K562 (cell line): ENCODE results near the gene CCT8L2. TPM values are rescaled to one million over a fixed set of nuclear protein-coding genes. Genes with fewer than 3 reads are reported as not detected.
"Not testable (repeated sequence)": the region's sequence is repeated elsewhere in the genome, so short reads cannot be mapped to it uniquely, and the experiment has no call there.

ENCODE experiments used
- ATAC-seq: fragments of 200-7000 bp; cut with Tn5 transposase; 3 replicates; pipeline ENCODE4 v1.9.1; 2020; ENCODE audit warnings: moderate library complexity
- BruUV-seq: library from RNA; stranded (reverse); fragments of 400-500 nt; replicated peaks from 2 replicates; lab custom pipeline; 2021; lab: Mats Ljungman, UMichigan
- CTCF ChIA-PET: fragments of 300-600 bp; formaldehyde crosslinking; extraction: SDS; loops from one replicate; lab custom pipeline; 2021; ENCODE audit warnings: low intra/inter-chr PET ratio; lab: Yijun Ruan, JAX
- POLR2A ChIA-PET: fragments of 300-600, 350-650 bp; sonication (Branson Sonifier 250); formaldehyde crosslinking; extraction: SDS; loops from one replicate; lab custom pipeline; 2021; ENCODE audit warnings: antibody characterized with exemption, inconsistent platforms; lab: Yijun Ruan, JAX
- DNase-seq, 4 experiments: peaks; one replicate each; pipeline versions ENCODE4 v3.0.0 to v3.0.0-alpha.2; 2011 to 2018; ENCODE audit warnings: low spot score in 3 of 4, mixed read lengths in 3 of 4; ENCODE audit errors: extremely low read depth in 1 of 4
- FAIRE-seq: peaks from 2 replicates; lab custom pipeline; 2011; peaks lifted over from hg19 to GRCh38; lab: Jason Lieb, UNC
- H2AFZ ChIP-seq: 2 replicates; pipeline ENCODE4 v1.6.0; 2011; ENCODE audit warnings: low read depth, low read length, control low read depth, inconsistent platforms
- H3K27ac ChIP-seq: fragments of 200-600 bp; 3 replicates; pipeline ENCODE4 v1.8.0; 2011; ENCODE audit warnings: low read depth, mild to moderate bottlenecking, control low read depth, inconsistent platforms, low read length, moderate library complexity, mixed read lengths; ENCODE audit errors: extremely low read depth
- H3K27me3 ChIP-seq, 2 experiments: fragments of 300-600 bp in 1 of 2; 2 replicates in 1 of 2; 3 replicates in 1 of 2; pipeline versions ENCODE4 v1.6.0 to v1.8.0; 2011; ENCODE audit warnings: inconsistent platforms in 2 of 2, low read length in 2 of 2, mild to moderate bottlenecking in 1 of 2, mixed read lengths in 1 of 2, moderate library complexity in 1 of 2; ENCODE audit not compliant: control insufficient read depth in 2 of 2, insufficient read depth in 2 of 2
- H3K36me3 ChIP-seq: fragments of 300-600 bp; 3 replicates; pipeline ENCODE4 v1.8.0; 2011; ENCODE audit warnings: mild to moderate bottlenecking, low read length, inconsistent platforms; ENCODE audit not compliant: control insufficient read depth, insufficient read depth
- H3K4me1 ChIP-seq, 2 experiments: fragments of 200-600 bp in 1 of 2; replicated peaks in 1 of 2; 2 replicates in 1 of 2; 3 replicates in 1 of 2; pipeline versions ENCODE4 v1.5.1 to v1.8.0; 2011; ENCODE audit warnings: inconsistent platforms in 2 of 2, low read length in 2 of 2, mild to moderate bottlenecking in 1 of 2, mixed read lengths in 1 of 2, moderate library complexity in 1 of 2; ENCODE audit not compliant: control insufficient read depth in 2 of 2, insufficient read depth in 2 of 2
- H3K4me2 ChIP-seq: 2 replicates; pipeline ENCODE4 v1.6.1; 2011; ENCODE audit warnings: low read length, control low read depth, inconsistent platforms, mixed read lengths; ENCODE audit not compliant: insufficient read depth
- H3K4me3 ChIP-seq: fragments of 200-600 bp; sonication (generic), shearing (Covaris generic); 2 replicates; pipeline ENCODE4 v1.5.1; 2016; ENCODE audit warnings: control low read depth, inconsistent platforms
- H3K79me2 ChIP-seq: fragments of 200-600 bp; 3 replicates; pipeline ENCODE4 v1.8.0; 2011; ENCODE audit warnings: low read length, inconsistent platforms; ENCODE audit not compliant: control insufficient read depth, insufficient read depth
- H3K9ac ChIP-seq, 2 experiments: 2 replicates each; pipeline versions ENCODE4 v1.6.0 to v1.6.1; 2011; ENCODE audit warnings: low read depth in 2 of 2, low read length in 2 of 2, control low read depth in 1 of 2, inconsistent platforms in 1 of 2, mild to moderate bottlenecking in 1 of 2, mixed read lengths in 1 of 2; ENCODE audit not compliant: insufficient read depth in 1 of 2
- H3K9me1 ChIP-seq: one replicate; pipeline ENCODE4 v1.6.0; 2011; ENCODE audit warnings: inconsistent platforms, mild to moderate bottlenecking, low read length, moderate library complexity; ENCODE audit not compliant: control insufficient read depth, insufficient read depth
- H3K9me3 ChIP-seq: replicated peaks from 2 replicates; pipeline ENCODE4 v1.5.1; 2011; ENCODE audit warnings: low read depth, low read length, inconsistent platforms; ENCODE audit not compliant: control insufficient read depth, insufficient read depth
- H4K20me1 ChIP-seq: replicated peaks from 2 replicates; pipeline ENCODE4 v1.6.1; 2011; ENCODE audit warnings: low read length, inconsistent platforms, mixed read lengths; ENCODE audit not compliant: control insufficient read depth, insufficient read depth
- CTCF ChIP-seq, 3 experiments: IDR thresholded peaks in 2 of 3; conservative IDR thresholded peaks in 1 of 3; 2 replicates each; pipeline ENCODE4 v1.5.1; 2011 to 2012; ENCODE audit warnings: low read length in 3 of 3, mild to moderate bottlenecking in 3 of 3, control low read depth in 2 of 3, improper control_type of control experiment in 1 of 3, inconsistent platforms in 1 of 3, low read depth in 1 of 3, mixed read lengths in 1 of 3, moderate library complexity in 1 of 3; ENCODE audit not compliant: insufficient read depth in 2 of 3
- LEF1 ChIP-seq: fragments of 450-650 bp; IDR thresholded peaks from 2 replicates; pipeline ENCODE4 v1.6.1; 2016; ENCODE audit warnings: mild to moderate bottlenecking
- YY1 ChIP-seq, 3 experiments: IDR thresholded peaks; 2 replicates each; pipeline ENCODE4 v1.6.1; 2011; ENCODE audit warnings: low read length in 2 of 3, mild to moderate bottlenecking in 2 of 3, moderate library complexity in 2 of 3, borderline replicate concordance in 1 of 3, control low read depth in 1 of 3, low read depth in 1 of 3; ENCODE audit not compliant: insufficient read depth in 3 of 3, insufficient replicate concordance in 2 of 3, control insufficient read depth in 1 of 3, insufficient read length in 1 of 3; ENCODE audit errors: extremely low read depth in 1 of 3
- ZBTB7A ChIP-seq: IDR thresholded peaks from 2 replicates; pipeline ENCODE4 v1.6.1; 2011; ENCODE audit warnings: low read depth, mild to moderate bottlenecking, low read length, moderate library complexity, borderline replicate concordance; ENCODE audit not compliant: control insufficient read depth
- ZNF24 ChIP-seq: fragments of 450-650 bp; IDR thresholded peaks from 2 replicates; pipeline ENCODE4 v1.6.1; 2016
- WGBS: fragments of 100-300 bp; shearing (Covaris generic); methylation state at CpG from one replicate; pipeline ENCODE4 v1.1.6; 2016; ENCODE audit warnings: low coverage, mixed read lengths; ENCODE audit not compliant: insufficient coverage; ENCODE audit errors: missing lambda C conversion rate; 5-methylcytosine and 5-hydroxymethylcytosine counted together
- in situ Hi-C: fragments of 300-500 bp; cut with MboI; formaldehyde crosslinking; loops from 4 replicates; pipeline ENCODE4 v1.15.0; 2018; ENCODE audit warnings: inconsistent platforms, mixed read lengths
- intact Hi-C: fragments of 100-400 bp; cut with micrococcal nuclease; formaldehyde crosslinking; loops from 2 replicates; pipeline ENCODE4 v1.14.2; 2022
- polyA plus RNA-seq, 8 experiments: library from polyadenylated mRNA; depleted of rRNA in 4 of 8; stranded (reverse) in 5 of 8; unstranded in 3 of 8; fragments of >200 nt; fragmentation: Nextera tagmentation in 2 of 8; fragmentation: Illumina TruSeq in 1 of 8; extraction: Ambion mirVana in 2 of 8; extraction: Trizol in 1 of 8; gene quantifications; 2 replicates each; pipeline versions ENCODE4 v1.2.1 to v1.2.3, GENCODE V29; 2011 to 2014; ENCODE audit warnings: inconsistent platforms in 1 of 8, missing spikeins in 1 of 8
- total RNA-seq, 7 experiments: library from RNA; depleted of rRNA in 6 of 7; stranded (reverse); fragments of >200 nt in 6 of 7; fragmentation: Illumina TruSeq in 2 of 7; extraction: Trizol in 2 of 7; gene quantifications; 2 replicates each; pipeline versions ENCODE4 v1.2.1 to v1.2.3, GENCODE V29; 2011 to 2021; ENCODE audit warnings: low replicate concordance in 1 of 7

Gene CCT8L2
- total and polyA plus RNA-seq, 9 of the 15 experiments (the other 6 are each of a cell fraction or from before 2014, with no cell fraction given), result 0.13 TPM; not detected in 8

GRCh38 chr22:16595251-16595650 is 2.6 kb upstream of the CCT8L2 start:
- BruUV-seq, CTCF ChIA-PET, H4K20me1 ChIP-seq, intact Hi-C loops, H3K9ac ChIP-seq, H3K36me3 ChIP-seq, DNase-seq, in situ Hi-C loops, H3K79me2 ChIP-seq, H3K4me2 ChIP-seq, POLR2A ChIA-PET, H3K27ac ChIP-seq, H3K9me3 ChIP-seq, FAIRE-seq, H3K9me1 ChIP-seq, ATAC-seq, H3K27me3 ChIP-seq, H3K4me3 ChIP-seq: not testable (repeated sequence)
- peak overlapping the region; percentile 63; the same call in 1 of the 2 replicates for H2AFZ ChIP-seq
- H3K4me1 ChIP-seq, result peaks cover 8 to 11% of the 10 kb centered on the region in 2 experiments; a peak in 4 of 5 replicates
- TF ChIP-seq ZBTB7A (peak; percentile 69), YY1 (IDR thresholded peaks at IDR 0.05; ENCODE audit: borderline replicate concordance in 1 of 3, control insufficient read depth in 1 of 3, extremely low read depth in 1 of 3, insufficient read depth in 3 of 3, insufficient read length in 1 of 3, insufficient replicate concordance in 2 of 3, low read depth in 1 of 3, low read length in 2 of 3) (peak in 1 of 3 experiments; percentile 61), CTCF (IDR thresholded peaks at IDR 0.05 in 2 of 3, conservative IDR thresholded peaks at IDR 0.05 in 1 of 3; ENCODE audit: insufficient read depth in 2 of 3, low read depth in 1 of 3, low read length in 3 of 3) (peak in 2 of 3 experiments; percentile 10 to 31; a peak in 2 of 6 replicates), ZNF24 (peak; percentile 91), LEF1 (0 out of 2 replicates have a peak, but pooled peaks have one; percentile 14)
- 36% methylated on average over 8 of the region's 8 CpGs for WGBS
